ENCODE results near the gene THEMIS.

The THEMIS gene

GRCh38 chr6:127816643-127817042 lies 84.2 kb downstream of the THEMIS start:
- no peaks in the 10 kb centered on the region for H3K36me3 ChIP-seq (ENCODE audit: control insufficient read depth in 2 of 2, insufficient read depth in 2 of 2, low read length in 2 of 2)
- H3K27me3 ChIP-seq (ENCODE audit: control insufficient read depth in 2 of 2, insufficient read depth in 2 of 2, low read length in 2 of 2), result no peaks in the 10 kb centered on the region
- H3K27ac ChIP-seq (ENCODE audit: low read depth in 2 of 2, low read length in 2 of 2), result no peak overlapping the region
- H3K9ac ChIP-seq (ENCODE audit: low read depth in 1 of 2, low read length in 2 of 2), result no peak overlapping the region
- H3K4me1 ChIP-seq (ENCODE audit: control insufficient read depth in 2 of 2, insufficient read depth in 2 of 2, low read length in 2 of 2), result no peaks in the 10 kb centered on the region
- H3K4me3 ChIP-seq (ENCODE audit: low read length in 2 of 2), result no peak overlapping the region
- no peaks in the 10 kb centered on the region for H3K9me3 ChIP-seq (ENCODE audit: control insufficient read depth in 2 of 2, low read length in 2 of 2)

GRCh38 chr6:127813699-127814027 lies 87.2 kb downstream of the THEMIS start:
- Histone ChIP-seq H3K27me3 (ENCODE audit: control insufficient read depth in 2 of 2, insufficient read depth in 2 of 2, low read length in 2 of 2) (no peaks in the 10 kb centered on the region), H3K9me3 (ENCODE audit: control insufficient read depth in 2 of 2, low read length in 2 of 2) (no peaks in the 10 kb centered on the region)

GRCh38 chr6:127812985-127813698 lies 87.7 kb downstream of the THEMIS start:
- Histone ChIP-seq H3K36me3 (ENCODE audit: control insufficient read depth in 2 of 2, insufficient read depth in 2 of 2, low read length in 2 of 2) (no peaks in the 10 kb centered on the region), H3K4me3 (ENCODE audit: low read length in 2 of 2) (no peak overlapping the region), H3K27me3 (ENCODE audit: control insufficient read depth in 2 of 2, insufficient read depth in 2 of 2, low read length in 2 of 2) (no peaks in the 10 kb centered on the region), H3K4me1 (ENCODE audit: control insufficient read depth in 2 of 2, insufficient read depth in 2 of 2, low read length in 2 of 2) (no peaks in the 10 kb centered on the region), H3K27ac (ENCODE audit: low read depth in 2 of 2, low read length in 2 of 2) (no peak overlapping the region), H3K9me3 (ENCODE audit: control insufficient read depth in 2 of 2, low read length in 2 of 2) (no peaks in the 10 kb centered on the region), H3K9ac (ENCODE audit: low read depth in 1 of 2, low read length in 2 of 2) (no peak overlapping the region)

More at GRCh38 chr6:127813699-127814027, 87.2 kb downstream of the THEMIS start:
- Histone ChIP-seq H3K27ac (ENCODE audit: low read depth in 2 of 2, low read length in 2 of 2) (no peak overlapping the region), H3K9ac (ENCODE audit: low read depth in 1 of 2, low read length in 2 of 2) (no peak overlapping the region), H3K4me3 (ENCODE audit: low read length in 2 of 2) (no peak overlapping the region), H3K4me1 (ENCODE audit: control insufficient read depth in 2 of 2, insufficient read depth in 2 of 2, low read length in 2 of 2) (no peaks in the 10 kb centered on the region), H3K36me3 (ENCODE audit: control insufficient read depth in 2 of 2, insufficient read depth in 2 of 2, low read length in 2 of 2) (no peaks in the 10 kb centered on the region)

- Histone ChIP-seq H3K4me3 (ENCODE audit: low read length in 2 of 2) (no peak overlapping the region), H3K27me3 (ENCODE audit: control insufficient read depth in 2 of 2, insufficient read depth in 2 of 2, low read length in 2 of 2) (no peaks in the 10 kb centered on the region), H3K36me3 (ENCODE audit: control insufficient read depth in 2 of 2, insufficient read depth in 2 of 2, low read length in 2 of 2) (no peaks in the 10 kb centered on the region), H3K4me1 (ENCODE audit: control insufficient read depth in 2 of 2, insufficient read depth in 2 of 2, low read length in 2 of 2) (no peaks in the 10 kb centered on the region), H3K9me3 (ENCODE audit: control insufficient read depth in 2 of 2, low read length in 2 of 2) (no peaks in the 10 kb centered on the region), H3K9ac (ENCODE audit: low read depth in 1 of 2, low read length in 2 of 2) (no peak overlapping the region), H3K27ac (ENCODE audit: low read depth in 2 of 2, low read length in 2 of 2) (no peak overlapping the region)
Observed at GRCh38 chr6:127811900-127812570, 88.8 kb downstream of the THEMIS start.

- H3K9me3 ChIP-seq (ENCODE audit: control insufficient read depth in 2 of 2, low read length in 2 of 2), result no peaks in the 10 kb centered on the region
- H3K4me1 ChIP-seq (ENCODE audit: control insufficient read depth in 2 of 2, insufficient read depth in 2 of 2, low read length in 2 of 2), result no peaks in the 10 kb centered on the region
- H3K27me3 ChIP-seq (ENCODE audit: control insufficient read depth in 2 of 2, insufficient read depth in 2 of 2, low read length in 2 of 2), result no peaks in the 10 kb centered on the region
- H3K27ac ChIP-seq (ENCODE audit: low read depth in 2 of 2, low read length in 2 of 2), result no peak overlapping the region
- H3K4me3 ChIP-seq (ENCODE audit: low read length in 2 of 2), result no peak overlapping the region
- H3K9ac ChIP-seq (ENCODE audit: low read depth in 1 of 2, low read length in 2 of 2), result no peak overlapping the region
- H3K36me3 ChIP-seq (ENCODE audit: control insufficient read depth in 2 of 2, insufficient read depth in 2 of 2, low read length in 2 of 2), result no peaks in the 10 kb centered on the region
Observed at GRCh38 chr6:127807806-127808517, 92.9 kb downstream of the THEMIS start.

GRCh38 chr6:127796713-127797112 lies 104.1 kb downstream of the THEMIS start:
- H3K4me1 ChIP-seq (ENCODE audit: control insufficient read depth in 2 of 2, insufficient read depth in 2 of 2, low read length in 2 of 2), result no peaks in the 10 kb centered on the region
- no peaks in the 10 kb centered on the region for H3K36me3 ChIP-seq (ENCODE audit: control insufficient read depth in 2 of 2, insufficient read depth in 2 of 2, low read length in 2 of 2)

GRCh38 chr6:127794405-127794804 lies 106.5 kb downstream of the THEMIS start:
- Histone ChIP-seq H3K9me3 (ENCODE audit: control insufficient read depth in 2 of 2, low read length in 2 of 2) (no peaks in the 10 kb centered on the region), H3K27me3 (ENCODE audit: control insufficient read depth in 2 of 2, insufficient read depth in 2 of 2, low read length in 2 of 2) (no peaks in the 10 kb centered on the region), H3K9ac (ENCODE audit: low read depth in 1 of 2, low read length in 2 of 2) (no peak overlapping the region), H3K27ac (ENCODE audit: low read depth in 2 of 2, low read length in 2 of 2) (no peak overlapping the region), H3K36me3 (ENCODE audit: control insufficient read depth in 2 of 2, insufficient read depth in 2 of 2, low read length in 2 of 2) (no peaks in the 10 kb centered on the region), H3K4me3 (ENCODE audit: low read length in 2 of 2) (no peak overlapping the region), H3K4me1 (ENCODE audit: control insufficient read depth in 2 of 2, insufficient read depth in 2 of 2, low read length in 2 of 2) (no peaks in the 10 kb centered on the region)

More at GRCh38 chr6:127796713-127797112, 104.1 kb downstream of the THEMIS start:
- H3K9me3 ChIP-seq (ENCODE audit: control insufficient read depth in 2 of 2, low read length in 2 of 2), result no peaks in the 10 kb centered on the region
- H3K4me3 ChIP-seq (ENCODE audit: low read length in 2 of 2), result no peak overlapping the region
- H3K9ac ChIP-seq (ENCODE audit: low read depth in 1 of 2, low read length in 2 of 2), result no peak overlapping the region
- no peaks in the 10 kb centered on the region for H3K27me3 ChIP-seq (ENCODE audit: control insufficient read depth in 2 of 2, insufficient read depth in 2 of 2, low read length in 2 of 2)
- no peak overlapping the region for H3K27ac ChIP-seq (ENCODE audit: low read depth in 2 of 2, low read length in 2 of 2)

- Histone ChIP-seq H3K4me1 (ENCODE audit: control insufficient read depth in 2 of 2, insufficient read depth in 2 of 2, low read length in 2 of 2) (no peaks in the 10 kb centered on the region), H3K9ac (ENCODE audit: low read depth in 1 of 2, low read length in 2 of 2) (no peak overlapping the region), H3K27me3 (ENCODE audit: control insufficient read depth in 2 of 2, insufficient read depth in 2 of 2, low read length in 2 of 2) (no peaks in the 10 kb centered on the region), H3K4me3 (ENCODE audit: low read length in 2 of 2) (no peak overlapping the region), H3K27ac (ENCODE audit: low read depth in 2 of 2, low read length in 2 of 2) (no peak overlapping the region), H3K36me3 (ENCODE audit: control insufficient read depth in 2 of 2, insufficient read depth in 2 of 2, low read length in 2 of 2) (no peaks in the 10 kb centered on the region), H3K9me3 (ENCODE audit: control insufficient read depth in 2 of 2, low read length in 2 of 2) (no peaks in the 10 kb centered on the region)
Observed at GRCh38 chr6:127793396-127793795, 107.5 kb downstream of the THEMIS start.

- H3K9me3 ChIP-seq (ENCODE audit: control insufficient read depth in 2 of 2, low read length in 2 of 2), result no peaks in the 10 kb centered on the region
- H3K27me3 ChIP-seq (ENCODE audit: control insufficient read depth in 2 of 2, insufficient read depth in 2 of 2, low read length in 2 of 2), result no peaks in the 10 kb centered on the region
- H3K36me3 ChIP-seq (ENCODE audit: control insufficient read depth in 2 of 2, insufficient read depth in 2 of 2, low read length in 2 of 2), result no peaks in the 10 kb centered on the region
- H3K9ac ChIP-seq (ENCODE audit: low read depth in 1 of 2, low read length in 2 of 2), result no peak overlapping the region
- H3K4me3 ChIP-seq (ENCODE audit: low read length in 2 of 2), result no peak overlapping the region
- H3K4me1 ChIP-seq (ENCODE audit: control insufficient read depth in 2 of 2, insufficient read depth in 2 of 2, low read length in 2 of 2), result no peaks in the 10 kb centered on the region
- no peak overlapping the region for H3K27ac ChIP-seq (ENCODE audit: low read depth in 2 of 2, low read length in 2 of 2)
Observed at GRCh38 chr6:127792616-127793015, 108.2 kb downstream of the THEMIS start.

GRCh38 chr6:127791779-127792528 lies 108.9 kb downstream of the THEMIS start:
- no peaks in the 10 kb centered on the region for H3K27me3 ChIP-seq (ENCODE audit: control insufficient read depth in 2 of 2, insufficient read depth in 2 of 2, low read length in 2 of 2)
- H3K27ac ChIP-seq (ENCODE audit: low read depth in 2 of 2, low read length in 2 of 2), result no peak overlapping the region
- no peaks in the 10 kb centered on the region for H3K9me3 ChIP-seq (ENCODE audit: control insufficient read depth in 2 of 2, low read length in 2 of 2)
- no peak overlapping the region for H3K4me3 ChIP-seq (ENCODE audit: low read length in 2 of 2)
- no peak overlapping the region for H3K9ac ChIP-seq (ENCODE audit: low read depth in 1 of 2, low read length in 2 of 2)
- no peaks in the 10 kb centered on the region for H3K4me1 ChIP-seq (ENCODE audit: control insufficient read depth in 2 of 2, insufficient read depth in 2 of 2, low read length in 2 of 2)
- no peaks in the 10 kb centered on the region for H3K36me3 ChIP-seq (ENCODE audit: control insufficient read depth in 2 of 2, insufficient read depth in 2 of 2, low read length in 2 of 2)

All from mucosa of rectum (tissue), 2 donors.